Astrocyte of the spinal cord (primary cell): ENCODE results near the gene ADGRF3.
"Not testable (repeated sequence)": the region's sequence is repeated elsewhere in the genome, so short reads cannot be mapped to it uniquely, and the experiment has no call there.

ENCODE experiments used
- DNase-seq: peaks from one replicate; pipeline ENCODE4 v3.0.0; 2011; ENCODE audit warnings: low read depth, low spot score
- H3K4me3 ChIP-seq: 2 replicates; pipeline ENCODE4 v1.5.1; 2011; ENCODE audit warnings: low read depth, mild to moderate bottlenecking, low read length, moderate library complexity
- CTCF ChIP-seq: IDR thresholded peaks from 2 replicates; pipeline ENCODE4 v1.5.1; 2012; ENCODE audit warnings: low read depth, mild to moderate bottlenecking, low read length, inconsistent platforms
- in situ Hi-C: cut with HindIII; loops from 2 replicates; pipeline ENCODE4 v1.10.0; 2017; ENCODE audit warnings: low sequenced_read_pairs

ADGRF3 gene

GRCh38 chr2:26382564-26382963 is 36.0 kb upstream of the ADGRF3 start:
- DNase-seq: no peak
- in situ Hi-C loops: no loop called here
- no peak overlapping the region for H3K4me3 ChIP-seq
- TF ChIP-seq CTCF: no peak

- no peak for TF ChIP-seq CTCF
- in situ Hi-C loops: no loop called here
- no peak overlapping the region for H3K4me3 ChIP-seq
- DNase-seq: no peak
Measured at GRCh38 chr2:26380281-26380680, 33.7 kb upstream of the ADGRF3 start.

- H3K4me3 ChIP-seq: no peak overlapping the region
- no peak for DNase-seq
- TF ChIP-seq CTCF: no peak
- in situ Hi-C loops: no loop called here
Measured at GRCh38 chr2:26376799-26377198, 30.2 kb upstream of the ADGRF3 start.

GRCh38 chr2:26370909-26371308 is 24.3 kb upstream of the ADGRF3 start:
- in situ Hi-C loops, H3K4me3 ChIP-seq, DNase-seq: not testable (repeated sequence)

GRCh38 chr2:26369664-26370063 is 23.1 kb upstream of the ADGRF3 start:
- in situ Hi-C loops, DNase-seq, H3K4me3 ChIP-seq: not testable (repeated sequence)

GRCh38 chr2:26366957-26367356 is 20.4 kb upstream of the ADGRF3 start:
- in situ Hi-C loops: no loop called here
- no peak for DNase-seq
- no peak overlapping the region for H3K4me3 ChIP-seq
- TF ChIP-seq CTCF: no peak

- no peak for TF ChIP-seq CTCF
- H3K4me3 ChIP-seq: no peak overlapping the region
- in situ Hi-C loops: no loop called here
- DNase-seq: no peak
Measured at GRCh38 chr2:26364669-26365068, 18.1 kb upstream of the ADGRF3 start.

GRCh38 chr2:26363958-26364357 is 17.4 kb upstream of the ADGRF3 start:
- in situ Hi-C loops: no loop called here
- DNase-seq: no peak
- no peak overlapping the region for H3K4me3 ChIP-seq
- TF ChIP-seq CTCF: no peak
